HCT116 (cell line): Measurements from ENCODE around the gene INTS6. TPM values are rescaled to one million over a fixed set of nuclear protein-coding genes. Genes with fewer than 3 reads are reported as not detected.

Experiments
- ATAC-seq: fragments of 200-7000 bp; cut with Tn5 transposase; 2 replicates; pipeline ENCODE4 v1.9.1; 2020; ENCODE audit warnings: mild to moderate bottlenecking, moderate library complexity
- BruUV-seq: library from RNA; stranded (reverse); fragments of 400-500 nt; replicated peaks from 2 replicates; lab custom pipeline; 2021; lab: Mats Ljungman, UMichigan
- CTCF ChIA-PET: fragments of 300-600 bp; sonication (Branson Sonifier 250); formaldehyde crosslinking; loops from one replicate; lab custom pipeline; 2021; ENCODE audit warnings: antibody characterized with exemption; lab: Charles Lee
- POLR2A ChIA-PET: fragments of 300-600, 350-600 bp; sonication (Branson Sonifier 250); formaldehyde crosslinking; loops from one replicate; lab custom pipeline; 2021; ENCODE audit warnings: antibody characterized with exemption; lab: Charles Lee
- RAD21 ChIA-PET, 2 experiments: fragments of 300-600 bp; sonication (Branson Sonifier 250); formaldehyde crosslinking; loops; one replicate each; lab custom pipeline; 2023; ENCODE audit warnings: low total read pairs in 2 of 2; ENCODE audit not compliant: uncharacterized antibody in 2 of 2, unreplicated experiment in 2 of 2, low non-redundant PET in 1 of 2; lab: Charles Lee
- DNase-seq: peaks from one replicate; pipeline ENCODE4 v3.0.0-alpha.2; 2010; ENCODE audit warnings: low read depth, low spot score
- H2AFZ ChIP-seq: fragments of 200-600 bp; shearing (Covaris generic), sonication (generic); 2 replicates; pipeline ENCODE4 v1.6.1; 2017; ENCODE audit warnings: low read depth, mixed run types, mixed read lengths, antibody characterized with exemption, low read length; ENCODE audit not compliant: poor library complexity, severe bottlenecking
- H3K27ac ChIP-seq: 2 replicates; pipeline ENCODE4 v1.5.1; 2012; ENCODE audit warnings: low read depth, low read length
- H3K27me3 ChIP-seq: fragments of 200-600 bp; sonication (generic); 2 replicates; pipeline ENCODE4 v1.6.1; 2016; ENCODE audit warnings: mixed run types, low read length, mixed read lengths; ENCODE audit not compliant: insufficient read depth
- H3K36me3 ChIP-seq, 2 experiments: fragments of 200-500 bp in 1 of 2; fragments of 200-600 bp in 1 of 2; sonication (Bioruptor generic) in 1 of 2; sonication (generic) in 1 of 2; 2 replicates each; pipeline versions ENCODE4 v1.5.1 to v1.6.1; 2014 to 2016; ENCODE audit warnings: low read length in 2 of 2, inconsistent platforms in 1 of 2, mixed read lengths in 1 of 2, mixed run types in 1 of 2; ENCODE audit not compliant: insufficient read depth in 2 of 2, control insufficient read depth in 1 of 2
- H3K4me1 ChIP-seq, 2 experiments: fragments of 200-600 bp in 1 of 2; sonication (generic) in 1 of 2; 2 replicates each; pipeline versions ENCODE4 v1.5.1 to v1.6.1; 2012 to 2017; ENCODE audit warnings: low read length in 2 of 2, inconsistent platforms in 1 of 2, mild to moderate bottlenecking in 1 of 2, mixed read lengths in 1 of 2, mixed run types in 1 of 2, moderate library complexity in 1 of 2; ENCODE audit not compliant: insufficient read depth in 2 of 2, control insufficient read depth in 1 of 2
- H3K4me2 ChIP-seq: fragments of 200-600 bp; sonication (generic); 2 replicates; pipeline ENCODE4 v1.6.1; 2017; ENCODE audit warnings: mixed run types, low read length, mixed read lengths
- H3K4me3 ChIP-seq, 2 experiments: fragments of 200-600 bp in 1 of 2; sonication (generic) in 1 of 2; replicated peaks in 1 of 2; 2 replicates each; pipeline ENCODE4 v1.5.1; 2011 to 2016; ENCODE audit warnings: low read length in 2 of 2, control low read depth in 1 of 2, low read depth in 1 of 2, mild to moderate bottlenecking in 1 of 2, mixed read lengths in 1 of 2, mixed run types in 1 of 2
- H3K79me2 ChIP-seq: fragments of 200-600 bp; sonication (generic); 2 replicates; pipeline ENCODE4 v1.6.1; 2017; ENCODE audit warnings: mild to moderate bottlenecking, mixed run types, low read length, moderate library complexity, mixed read lengths; ENCODE audit not compliant: insufficient read depth
- H3K9ac ChIP-seq: fragments of 200-600 bp; sonication (generic); 2 replicates; pipeline ENCODE4 v1.6.1; 2016; ENCODE audit warnings: low read length, mixed read lengths
- H3K9me2 ChIP-seq: fragments of 200-600 bp; sonication (generic), shearing (Covaris generic); 2 replicates; pipeline ENCODE4 v1.6.1; 2017; ENCODE audit warnings: mixed run types, mild to moderate bottlenecking, moderate library complexity; ENCODE audit not compliant: insufficient read depth
- H3K9me3 ChIP-seq, 2 experiments: fragments of 200-500 bp in 1 of 2; fragments of 200-600 bp in 1 of 2; sonication (Bioruptor generic) in 1 of 2; sonication (generic) in 1 of 2; 2 replicates each; pipeline ENCODE4 v1.6.1; 2014 to 2017; ENCODE audit warnings: low read length in 2 of 2, mixed read lengths in 2 of 2, inconsistent platforms in 1 of 2, low read depth in 1 of 2, mild to moderate bottlenecking in 1 of 2, mixed run types in 1 of 2, moderate library complexity in 1 of 2; ENCODE audit not compliant: control insufficient read depth in 1 of 2, insufficient read depth in 1 of 2
- H4K20me1 ChIP-seq: fragments of 200-600 bp; sonication (generic), shearing (Covaris generic); 2 replicates; pipeline ENCODE4 v1.6.1; 2017; ENCODE audit warnings: mixed run types, mild to moderate bottlenecking, moderate library complexity; ENCODE audit not compliant: insufficient read depth
- CEBPB ChIP-seq: IDR thresholded peaks from 2 replicates; pipeline ENCODE4 v1.6.1; 2012; ENCODE audit warnings: low read depth
- EGR1 ChIP-seq: IDR thresholded peaks from 2 replicates; pipeline ENCODE4 v1.6.1; 2012; ENCODE audit warnings: low read depth
- ELF1 ChIP-seq: IDR thresholded peaks from 2 replicates; pipeline ENCODE4 v1.6.1; 2012; ENCODE audit warnings: low read depth, borderline replicate concordance
- EZH2 ChIP-seq: fragments of 200-600 bp; sonication (generic); IDR thresholded peaks from 2 replicates; pipeline ENCODE4 v1.6.1; 2017; ENCODE audit warnings: antibody characterized with exemption, mixed run types
- FOSL1 ChIP-seq: IDR thresholded peaks from 2 replicates; pipeline ENCODE4 v1.6.1; 2012; ENCODE audit warnings: low read depth
- JUND ChIP-seq: IDR thresholded peaks from 2 replicates; pipeline ENCODE4 v1.6.1; 2012
- MAX ChIP-seq: IDR thresholded peaks from 2 replicates; pipeline ENCODE4 v1.6.1; 2012
- POLR2A ChIP-seq: IDR thresholded peaks from 2 replicates; pipeline ENCODE4 v1.7.0; 2011; ENCODE audit warnings: borderline replicate concordance; ENCODE audit not compliant: insufficient read depth, insufficient read length; ENCODE audit errors: extremely low read depth
- POLR2AphosphoS5 ChIP-seq: IDR thresholded peaks from 2 replicates; pipeline ENCODE4 v1.6.1; 2011; ENCODE audit warnings: mild to moderate bottlenecking, low read depth, low read length, moderate library complexity
- RAD21 ChIP-seq: IDR thresholded peaks from 2 replicates; pipeline ENCODE4 v1.6.1; 2012; ENCODE audit warnings: low read depth, mild to moderate bottlenecking
- SIN3A ChIP-seq: IDR thresholded peaks from 2 replicates; pipeline ENCODE4 v1.6.1; 2012; ENCODE audit warnings: low read depth
- SP1 ChIP-seq: IDR thresholded peaks from 2 replicates; pipeline ENCODE4 v1.6.1; 2012; ENCODE audit warnings: low read depth
- TCF7L2 ChIP-seq: IDR thresholded peaks from 2 replicates; pipeline ENCODE4 v1.7.0; 2011; ENCODE audit warnings: borderline replicate concordance, inconsistent platforms; ENCODE audit not compliant: insufficient read depth, insufficient read length; ENCODE audit errors: extremely low read depth
- YY1 ChIP-seq: IDR thresholded peaks from 2 replicates; pipeline ENCODE4 v1.6.1; 2011; ENCODE audit warnings: low read length, low read depth, moderate library complexity, mild to moderate bottlenecking; ENCODE audit not compliant: insufficient replicate concordance; ENCODE audit errors: extremely low read depth
- ZNF274 ChIP-seq: fragments of 200-500 bp; sonication (Bioruptor generic); IDR thresholded peaks from 2 replicates; pipeline ENCODE4 v1.6.1; 2014; ENCODE audit warnings: mild to moderate bottlenecking, low read depth, low read length, inconsistent platforms
- intact Hi-C: fragments of 100-400 bp; cut with micrococcal nuclease; formaldehyde crosslinking; loops from 2 replicates; pipeline ENCODE4 v1.10.0; 2022
- total RNA-seq: library from RNA; stranded (reverse); gene quantifications from one replicate; pipeline ENCODE4 v1.2.1, GENCODE V29; 2021; ENCODE audit not compliant: unreplicated experiment
- TF ChIP-seq, protein P1 (sequence below): IDR thresholded peaks from 2 replicates; pipeline ENCODE4 v1.6.1; 2012
- TF ChIP-seq, protein P2 (sequence below): IDR thresholded peaks from 2 replicates; pipeline ENCODE4 v1.6.1; 2011; ENCODE audit warnings: mild to moderate bottlenecking, low read length, moderate library complexity; ENCODE audit not compliant: insufficient replicate concordance; ENCODE audit errors: extremely low read depth
- TF ChIP-seq, protein P3 (sequence below), 3 experiments: fragments of 200-600 bp in 1 of 3; sonication (generic) in 1 of 3; IDR thresholded peaks in 2 of 3; conservative IDR thresholded peaks in 1 of 3; 2 replicates each; pipeline ENCODE4 v1.5.1; 2012 to 2017; ENCODE audit warnings: low read depth in 2 of 3, low read length in 2 of 3, antibody characterized with exemption in 1 of 3, borderline replicate concordance in 1 of 3, control low read depth in 1 of 3, mild to moderate bottlenecking in 1 of 3, mixed read lengths in 1 of 3, mixed run types in 1 of 3, moderate library complexity in 1 of 3; ENCODE audit not compliant: insufficient read depth in 1 of 3

Gene INTS6
- total RNA-seq, 1 experiment from 2014 or later = 44.7 TPM

DNA sequence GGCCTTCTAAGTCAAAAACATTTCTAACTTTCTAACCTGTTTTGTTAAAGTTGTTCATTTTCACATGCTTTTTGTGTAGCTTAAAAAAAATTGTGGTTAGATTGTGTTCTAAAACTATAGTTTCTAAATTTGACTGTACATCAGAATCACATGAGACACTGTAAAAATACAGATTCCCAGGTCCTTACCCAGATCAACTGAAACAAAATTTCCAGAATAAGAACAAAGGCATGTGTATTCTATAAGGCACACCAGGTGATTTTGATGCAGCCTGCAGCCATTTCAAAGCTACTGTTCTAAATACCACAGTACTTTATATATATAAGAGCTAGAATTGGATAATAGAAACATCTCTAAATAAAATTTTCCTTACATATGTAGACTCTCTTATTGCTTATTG, 29.1 kb downstream of the INTS6 start:
- Histone ChIP-seq H3K9ac (no peak overlapping the region), H3K9me3 (no peaks in the 10 kb centered on the region), H3K4me1 (no peaks in the 10 kb centered on the region), H3K27ac (no peak overlapping the region), H4K20me1 (peaks cover 11% of the 10 kb centered on the region; the same call in 1 of the 2 replicates), H2AFZ (no peak overlapping the region), H3K4me3 (no peak overlapping the region), H3K9me2 (no peaks in the 10 kb centered on the region), H3K79me2 (peaks cover 96% of the 10 kb centered on the region)
- intact Hi-C loops = no loop called here
- no peak for DNase-seq
- ChIA-PET POLR2A (interaction anchor here (1.5 kb wide), 1 partner anchor 29 kb away, joined by 8 read pairs; the partner anchor contains the start of gene INTS6), CTCF (no interaction called here)
- TF ChIP-seq TCF7L2 (no peak), POLR2A (no peak), ZNF274 (no peak), ELF1 (no peak), SP1 (no peak), YY1 (no peak), EZH2 (no peak), CEBPB (no peak), EGR1 (no peak), FOSL1 (no peak), JUND (no peak), RAD21 (no peak), MAX (no peak), POLR2AphosphoS5 (no peak), SIN3A (no peak)
- TF ChIP-seq, protein P1, sequence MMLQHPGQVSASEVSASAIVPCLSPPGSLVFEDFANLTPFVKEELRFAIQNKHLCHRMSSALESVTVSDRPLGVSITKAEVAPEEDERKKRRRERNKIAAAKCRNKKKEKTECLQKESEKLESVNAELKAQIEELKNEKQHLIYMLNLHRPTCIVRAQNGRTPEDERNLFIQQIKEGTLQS = no peak
- TF ChIP-seq, protein P2, sequence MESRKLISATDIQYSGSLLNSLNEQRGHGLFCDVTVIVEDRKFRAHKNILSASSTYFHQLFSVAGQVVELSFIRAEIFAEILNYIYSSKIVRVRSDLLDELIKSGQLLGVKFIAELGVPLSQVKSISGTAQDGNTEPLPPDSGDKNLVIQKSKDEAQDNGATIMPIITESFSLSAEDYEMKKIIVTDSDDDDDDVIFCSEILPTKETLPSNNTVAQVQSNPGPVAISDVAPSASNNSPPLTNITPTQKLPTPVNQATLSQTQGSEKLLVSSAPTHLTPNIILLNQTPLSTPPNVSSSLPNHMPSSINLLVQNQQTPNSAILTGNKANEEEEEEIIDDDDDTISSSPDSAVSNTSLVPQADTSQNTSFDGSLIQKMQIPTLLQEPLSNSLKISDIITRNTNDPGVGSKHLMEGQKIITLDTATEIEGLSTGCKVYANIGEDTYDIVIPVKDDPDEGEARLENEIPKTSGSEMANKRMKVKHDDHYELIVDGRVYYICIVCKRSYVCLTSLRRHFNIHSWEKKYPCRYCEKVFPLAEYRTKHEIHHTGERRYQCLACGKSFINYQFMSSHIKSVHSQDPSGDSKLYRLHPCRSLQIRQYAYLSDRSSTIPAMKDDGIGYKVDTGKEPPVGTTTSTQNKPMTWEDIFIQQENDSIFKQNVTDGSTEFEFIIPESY = no peak
- TF ChIP-seq, protein P3, sequence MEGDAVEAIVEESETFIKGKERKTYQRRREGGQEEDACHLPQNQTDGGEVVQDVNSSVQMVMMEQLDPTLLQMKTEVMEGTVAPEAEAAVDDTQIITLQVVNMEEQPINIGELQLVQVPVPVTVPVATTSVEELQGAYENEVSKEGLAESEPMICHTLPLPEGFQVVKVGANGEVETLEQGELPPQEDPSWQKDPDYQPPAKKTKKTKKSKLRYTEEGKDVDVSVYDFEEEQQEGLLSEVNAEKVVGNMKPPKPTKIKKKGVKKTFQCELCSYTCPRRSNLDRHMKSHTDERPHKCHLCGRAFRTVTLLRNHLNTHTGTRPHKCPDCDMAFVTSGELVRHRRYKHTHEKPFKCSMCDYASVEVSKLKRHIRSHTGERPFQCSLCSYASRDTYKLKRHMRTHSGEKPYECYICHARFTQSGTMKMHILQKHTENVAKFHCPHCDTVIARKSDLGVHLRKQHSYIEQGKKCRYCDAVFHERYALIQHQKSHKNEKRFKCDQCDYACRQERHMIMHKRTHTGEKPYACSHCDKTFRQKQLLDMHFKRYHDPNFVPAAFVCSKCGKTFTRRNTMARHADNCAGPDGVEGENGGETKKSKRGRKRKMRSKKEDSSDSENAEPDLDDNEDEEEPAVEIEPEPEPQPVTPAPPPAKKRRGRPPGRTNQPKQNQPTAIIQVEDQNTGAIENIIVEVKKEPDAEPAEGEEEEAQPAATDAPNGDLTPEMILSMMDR (IDR thresholded peaks at IDR 0.05 in 2 of 3, conservative IDR thresholded peaks at IDR 0.05 in 1 of 3; ENCODE audit: borderline replicate concordance in 1 of 3, insufficient read depth in 1 of 3, low read depth in 2 of 3, low read length in 2 of 3) = no peak
- TF ChIP-seq, all 23 proteins: peak for 0
- Histone ChIP-seq H3K4me2 (no peak overlapping the region), H3K36me3 (peaks cover 0 to 7% of the 10 kb centered on the region in 2 experiments; a peak in 2 of 4 replicates), H3K27me3 (no peaks in the 10 kb centered on the region)
- no TSS peak for BruUV-seq
- no peak for ATAC-seq
- RAD21 ChIA-PET = no interaction called here
